22Rv1 (cell line): Measurements from ENCODE around the gene HCRT.

ENCODE experiments used
- ZFX ChIP-seq: fragments of 450-650 bp; IDR thresholded peaks from 2 replicates; pipeline ENCODE4 v1.6.1; 2017; ENCODE audit warnings: antibody characterized with exemption, borderline replicate concordance
- TF ChIP-seq, protein P1 (sequence below): fragments of 450-650 bp; IDR thresholded peaks from 2 replicates; pipeline ENCODE4 v1.5.1; 2017; ENCODE audit warnings: mild to moderate bottlenecking

DNA sequence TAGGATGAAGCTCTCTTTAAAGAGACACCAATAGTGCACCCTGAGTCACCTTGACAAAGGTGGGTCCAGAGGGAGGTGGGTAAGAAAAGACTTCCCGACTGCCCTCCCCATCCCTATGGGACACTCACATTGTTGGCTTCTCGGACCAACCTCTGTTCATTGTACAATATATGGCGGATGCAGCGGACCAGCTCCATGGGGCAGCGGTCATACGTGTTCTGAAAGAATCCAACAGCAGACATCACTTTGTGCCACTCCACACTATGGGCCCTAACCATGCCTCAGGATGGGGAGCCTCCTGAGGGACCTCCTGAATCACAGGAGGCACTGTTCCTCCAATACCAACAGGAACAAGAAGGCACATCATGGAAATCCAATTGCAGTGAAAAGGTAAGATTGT, 39.4 kb upstream of the HCRT start:
- TF ChIP-seq, protein P1, sequence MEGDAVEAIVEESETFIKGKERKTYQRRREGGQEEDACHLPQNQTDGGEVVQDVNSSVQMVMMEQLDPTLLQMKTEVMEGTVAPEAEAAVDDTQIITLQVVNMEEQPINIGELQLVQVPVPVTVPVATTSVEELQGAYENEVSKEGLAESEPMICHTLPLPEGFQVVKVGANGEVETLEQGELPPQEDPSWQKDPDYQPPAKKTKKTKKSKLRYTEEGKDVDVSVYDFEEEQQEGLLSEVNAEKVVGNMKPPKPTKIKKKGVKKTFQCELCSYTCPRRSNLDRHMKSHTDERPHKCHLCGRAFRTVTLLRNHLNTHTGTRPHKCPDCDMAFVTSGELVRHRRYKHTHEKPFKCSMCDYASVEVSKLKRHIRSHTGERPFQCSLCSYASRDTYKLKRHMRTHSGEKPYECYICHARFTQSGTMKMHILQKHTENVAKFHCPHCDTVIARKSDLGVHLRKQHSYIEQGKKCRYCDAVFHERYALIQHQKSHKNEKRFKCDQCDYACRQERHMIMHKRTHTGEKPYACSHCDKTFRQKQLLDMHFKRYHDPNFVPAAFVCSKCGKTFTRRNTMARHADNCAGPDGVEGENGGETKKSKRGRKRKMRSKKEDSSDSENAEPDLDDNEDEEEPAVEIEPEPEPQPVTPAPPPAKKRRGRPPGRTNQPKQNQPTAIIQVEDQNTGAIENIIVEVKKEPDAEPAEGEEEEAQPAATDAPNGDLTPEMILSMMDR = no peak
- no peak for TF ChIP-seq ZFX
